Thyroid gland (tissue), 4 donors: ENCODE measurements around the gene RARRES1.

Experiments
- CTCF ChIP-seq, 6 experiments: fragments of 200-600 bp in 3 of 6; fragments of 450-650 bp in 3 of 6; sonication (generic) in 3 of 6; IDR thresholded peaks; one replicate each; pipeline ENCODE4 v1.5.1; 2016 to 2019; ENCODE audit warnings: antibody characterized with exemption in 6 of 6, mild to moderate bottlenecking in 2 of 6, inconsistent platforms in 1 of 6, moderate library complexity in 1 of 6
- POLR2A ChIP-seq, 2 donors: fragments of 450-650 bp; IDR thresholded peaks; one replicate each; pipeline ENCODE4 v1.6.1; 2017; ENCODE audit warnings: antibody characterized with exemption in 2 of 2, mild to moderate bottlenecking in 2 of 2, moderate library complexity in 1 of 2

GRCh38 chr3:158663246-158663645 is 69.0 kb downstream of the RARRES1 start:
- no peak for TF ChIP-seq CTCF (IDR thresholded peaks at IDR 0.05)
- TF ChIP-seq POLR2A (IDR thresholded peaks at IDR 0.05), result no peak
